Measurements from ENCODE around the gene SRPK2.

SRPK2 gene

DNA sequence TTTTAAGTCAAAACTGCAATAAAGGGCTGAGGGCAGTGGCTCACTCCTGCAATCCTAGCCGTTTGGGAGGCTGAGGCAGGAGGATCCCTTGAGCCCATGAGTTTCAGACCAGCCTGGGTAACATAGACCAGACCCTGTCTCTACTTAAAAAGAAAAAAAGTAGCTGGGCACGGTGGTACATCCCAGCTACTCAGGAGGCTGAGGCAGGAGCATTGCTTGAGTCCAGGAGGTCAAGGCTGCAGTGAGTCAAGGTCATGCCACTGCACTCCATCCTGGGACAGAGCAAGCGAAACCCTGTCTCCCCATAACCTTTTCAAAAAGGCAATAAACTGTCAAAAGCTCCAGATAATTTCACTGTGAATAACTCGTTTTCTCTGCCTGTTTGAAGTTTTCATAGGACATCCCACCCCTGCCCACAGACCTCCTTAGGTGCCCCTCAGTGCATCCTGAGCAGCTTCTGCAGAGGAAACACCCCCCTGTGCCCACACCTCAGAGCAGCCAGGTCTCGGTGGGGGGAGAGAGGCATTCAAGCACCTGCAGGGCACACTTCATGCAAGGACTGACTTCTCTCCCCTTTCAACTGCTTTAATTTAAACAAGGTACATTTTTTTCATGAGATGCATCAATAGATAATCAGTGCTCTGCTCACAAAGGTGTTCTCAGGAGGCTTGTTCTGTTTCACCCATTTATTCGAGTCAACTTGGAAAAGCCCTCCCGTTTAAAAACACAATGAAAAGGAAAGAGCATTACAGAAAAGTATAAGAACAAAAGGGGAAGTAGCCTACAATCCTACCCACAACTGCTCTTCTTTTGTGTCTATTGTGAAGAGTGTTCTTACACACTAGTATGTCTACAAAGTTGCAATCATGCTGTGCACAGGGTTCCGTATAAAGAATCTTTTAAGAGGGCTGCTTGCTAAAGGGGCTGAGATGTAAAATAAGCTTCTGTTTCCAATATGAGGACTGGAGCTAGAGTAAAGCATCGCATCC lies 269.8 kb downstream of the SRPK2 start:
- ATAC-seq (replicated peaks; ENCODE audit: extremely low read depth, poor library complexity, severe bottlenecking) (no peak), DNase-seq (ENCODE audit: low spot score in 2 of 2) (no peak)
- H3K36me3 Mint-ChIP-seq (ENCODE audit: insufficient read depth), result peaks cover 35% of the 10 kb centered on the region
- no peaks in the 10 kb centered on the region for H3K27me3 Mint-ChIP-seq
- H3K4me1 Mint-ChIP-seq, result peaks cover 19% of the 10 kb centered on the region
- peak overlapping the region; percentile 61 for H3K27ac Mint-ChIP-seq (ENCODE audit: low read depth)
- H3K9me3 Mint-ChIP-seq, result no peaks in the 10 kb centered on the region
- H3K4me3 Mint-ChIP-seq, result no peak overlapping the region

DNA sequence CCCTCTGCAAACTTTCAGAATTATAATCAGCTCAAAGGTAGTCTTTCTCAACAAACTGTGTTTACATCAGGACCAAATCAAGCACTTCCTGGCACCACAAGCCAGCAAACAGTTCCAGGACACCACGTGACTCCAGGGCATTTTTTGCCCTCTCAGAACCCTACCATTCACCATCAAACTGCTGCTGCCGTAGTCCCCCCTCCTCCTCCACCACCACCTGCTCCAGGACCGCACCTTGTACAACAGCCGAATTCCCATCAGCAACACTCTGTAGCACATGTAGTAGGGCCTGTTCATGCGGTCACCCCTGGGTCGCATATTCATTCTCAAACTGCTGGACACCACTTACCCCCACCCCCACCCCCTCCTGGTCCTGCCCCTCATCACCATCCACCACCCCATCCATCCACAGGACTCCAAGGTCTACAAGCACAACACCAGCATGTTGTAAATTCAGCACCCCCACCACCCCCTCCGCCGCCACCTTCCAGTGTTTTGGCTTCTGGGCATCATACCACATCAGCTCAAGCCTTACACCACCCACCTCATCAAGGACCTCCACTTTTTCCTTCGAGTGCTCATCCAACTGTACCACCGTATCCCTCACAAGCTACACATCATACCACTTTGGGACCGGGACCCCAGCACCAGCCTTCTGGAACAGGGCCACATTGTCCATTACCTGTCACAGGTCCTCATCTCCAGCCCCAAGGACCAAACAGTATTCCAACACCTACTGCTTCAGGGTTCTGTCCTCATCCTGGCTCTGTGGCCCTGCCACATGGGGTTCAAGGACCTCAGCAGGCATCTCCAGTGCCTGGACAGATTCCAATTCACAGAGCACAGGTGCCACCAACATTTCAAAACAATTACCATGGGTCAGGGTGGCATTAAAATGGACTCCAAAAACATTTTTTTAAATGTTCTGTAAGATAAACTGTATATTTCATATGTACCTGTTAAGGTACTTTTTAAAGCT lies 276.0 kb downstream of the SRPK2 start:
- Mint-ChIP-seq H3K9me3 (no peaks in the 10 kb centered on the region), H3K4me3 (no peak overlapping the region), H3K36me3 (ENCODE audit: insufficient read depth) (peaks cover 63% of the 10 kb centered on the region), H3K4me1 (peaks cover 5% of the 10 kb centered on the region), H3K27ac (ENCODE audit: low read depth) (peak overlapping the region; percentile 38), H3K27me3 (no peaks in the 10 kb centered on the region)
- DNase-seq (ENCODE audit: low spot score in 2 of 2), result no peak
- ATAC-seq (replicated peaks; ENCODE audit: extremely low read depth, poor library complexity, severe bottlenecking), result no peak

- H3K4me3 Mint-ChIP-seq, result no peak overlapping the region
- DNase-seq (ENCODE audit: low spot score in 2 of 2) (no peak), ATAC-seq (replicated peaks; ENCODE audit: extremely low read depth, poor library complexity, severe bottlenecking) (no peak)
- no peak overlapping the region for H3K27ac Mint-ChIP-seq (ENCODE audit: low read depth)
- H3K9me3 Mint-ChIP-seq, result no peaks in the 10 kb centered on the region
- H3K36me3 Mint-ChIP-seq (ENCODE audit: insufficient read depth), result peaks cover 81% of the 10 kb centered on the region
- peaks cover 12% of the 10 kb centered on the region for H3K4me1 Mint-ChIP-seq
- H3K27me3 Mint-ChIP-seq, result no peaks in the 10 kb centered on the region
Measured at GRCh38 chr7:105107458-105107857, 281.3 kb downstream of the SRPK2 start.

DNA sequence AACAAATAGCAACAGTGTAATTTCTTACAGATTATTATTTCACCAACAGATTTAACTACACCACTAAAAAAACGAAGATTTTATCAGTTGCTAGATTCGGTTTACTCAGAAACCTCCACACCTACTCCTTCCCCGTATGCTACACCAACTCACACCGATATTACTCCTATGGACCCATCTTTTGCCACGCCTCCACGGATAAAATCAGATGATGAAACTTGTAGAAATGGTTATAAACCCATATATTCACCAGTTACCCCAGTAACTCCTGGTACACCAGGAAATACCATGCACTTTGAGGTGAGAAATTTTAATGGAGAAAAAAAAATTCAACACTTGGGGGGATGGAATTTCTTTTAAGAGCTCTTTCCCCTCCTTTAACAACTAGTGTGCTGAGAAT lies 282.2 kb downstream of the SRPK2 start:
- no peaks in the 10 kb centered on the region for H3K9me3 Mint-ChIP-seq
- ATAC-seq (replicated peaks; ENCODE audit: extremely low read depth, poor library complexity, severe bottlenecking), result no peak
- H3K4me3 Mint-ChIP-seq, result no peak overlapping the region
- peaks cover 12% of the 10 kb centered on the region for H3K4me1 Mint-ChIP-seq
- H3K27me3 Mint-ChIP-seq, result no peaks in the 10 kb centered on the region
- H3K36me3 Mint-ChIP-seq (ENCODE audit: insufficient read depth), result peaks cover 76% of the 10 kb centered on the region
- H3K27ac Mint-ChIP-seq (ENCODE audit: low read depth), result peak overlapping the region; percentile 67
- no peak for DNase-seq (ENCODE audit: low spot score in 2 of 2)

DNA sequence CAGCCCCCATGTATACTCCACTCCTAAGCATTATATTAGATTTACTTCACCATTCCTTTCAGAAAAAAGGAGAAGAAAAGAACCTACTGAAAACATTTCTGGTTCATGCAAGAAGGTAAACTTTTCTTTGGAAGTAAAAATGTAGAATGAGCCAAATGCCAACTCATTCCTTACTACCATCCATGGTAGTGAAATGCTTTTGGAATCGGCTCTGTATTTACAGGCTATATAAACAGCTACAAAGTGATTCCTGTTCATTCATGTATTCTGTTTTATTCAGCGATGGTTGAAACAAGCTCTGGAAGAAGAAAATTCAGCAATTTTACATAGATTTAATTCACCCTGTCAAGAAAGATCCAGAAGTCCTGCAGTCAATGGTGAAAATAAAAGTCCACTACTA lies 283.1 kb downstream of the SRPK2 start:
- DNase-seq (ENCODE audit: low spot score in 2 of 2), result no peak
- H3K9me3 Mint-ChIP-seq, result no peaks in the 10 kb centered on the region
- no peak overlapping the region for H3K4me3 Mint-ChIP-seq
- peaks cover 12% of the 10 kb centered on the region for H3K4me1 Mint-ChIP-seq
- H3K27ac Mint-ChIP-seq (ENCODE audit: low read depth), result peak overlapping the region; percentile 67
- peaks cover 76% of the 10 kb centered on the region for H3K36me3 Mint-ChIP-seq (ENCODE audit: insufficient read depth)
- no peak for ATAC-seq (replicated peaks; ENCODE audit: extremely low read depth, poor library complexity, severe bottlenecking)
- H3K27me3 Mint-ChIP-seq, result no peaks in the 10 kb centered on the region

- H3K4me3 Mint-ChIP-seq, result no peak overlapping the region
- H3K27ac Mint-ChIP-seq (ENCODE audit: low read depth), result peak overlapping the region; percentile 53
- peaks cover 18% of the 10 kb centered on the region for H3K4me1 Mint-ChIP-seq
- peaks cover 75% of the 10 kb centered on the region for H3K36me3 Mint-ChIP-seq (ENCODE audit: insufficient read depth)
- no peak for ATAC-seq (replicated peaks; ENCODE audit: extremely low read depth, poor library complexity, severe bottlenecking)
- DNase-seq (ENCODE audit: low spot score in 2 of 2), result no peak
- no peaks in the 10 kb centered on the region for H3K27me3 Mint-ChIP-seq
- no peaks in the 10 kb centered on the region for H3K9me3 Mint-ChIP-seq
Measured at GRCh38 chr7:105102557-105103352, 286.0 kb downstream of the SRPK2 start.

DNA sequence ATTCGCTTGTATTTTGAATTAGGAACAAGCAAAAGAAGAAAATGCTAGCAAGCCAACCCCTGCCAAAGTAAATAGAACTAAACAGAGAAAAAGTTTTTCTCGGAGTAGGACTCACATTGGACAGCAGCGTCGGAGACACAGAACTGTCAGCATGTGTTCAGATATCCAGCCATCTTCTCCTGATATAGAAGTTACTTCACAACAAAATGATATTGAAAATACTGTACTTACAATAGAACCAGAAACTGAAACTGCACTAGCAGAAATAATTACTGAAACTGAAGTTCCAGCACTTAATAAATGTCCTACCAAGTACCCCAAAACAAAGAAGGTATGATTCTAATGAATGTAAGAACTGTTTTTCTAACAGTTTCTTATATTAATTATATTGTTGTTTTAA lies 286.9 kb downstream of the SRPK2 start:
- ATAC-seq (replicated peaks; ENCODE audit: extremely low read depth, poor library complexity, severe bottlenecking) (no peak), DNase-seq (ENCODE audit: low spot score in 2 of 2) (no peak)
- H3K4me1 Mint-ChIP-seq, result peaks cover 18% of the 10 kb centered on the region
- no peak overlapping the region for H3K4me3 Mint-ChIP-seq
- no peaks in the 10 kb centered on the region for H3K27me3 Mint-ChIP-seq
- no peaks in the 10 kb centered on the region for H3K9me3 Mint-ChIP-seq
- peaks cover 76% of the 10 kb centered on the region for H3K36me3 Mint-ChIP-seq (ENCODE audit: insufficient read depth)
- H3K27ac Mint-ChIP-seq (ENCODE audit: low read depth), result no peak overlapping the region

DNA sequence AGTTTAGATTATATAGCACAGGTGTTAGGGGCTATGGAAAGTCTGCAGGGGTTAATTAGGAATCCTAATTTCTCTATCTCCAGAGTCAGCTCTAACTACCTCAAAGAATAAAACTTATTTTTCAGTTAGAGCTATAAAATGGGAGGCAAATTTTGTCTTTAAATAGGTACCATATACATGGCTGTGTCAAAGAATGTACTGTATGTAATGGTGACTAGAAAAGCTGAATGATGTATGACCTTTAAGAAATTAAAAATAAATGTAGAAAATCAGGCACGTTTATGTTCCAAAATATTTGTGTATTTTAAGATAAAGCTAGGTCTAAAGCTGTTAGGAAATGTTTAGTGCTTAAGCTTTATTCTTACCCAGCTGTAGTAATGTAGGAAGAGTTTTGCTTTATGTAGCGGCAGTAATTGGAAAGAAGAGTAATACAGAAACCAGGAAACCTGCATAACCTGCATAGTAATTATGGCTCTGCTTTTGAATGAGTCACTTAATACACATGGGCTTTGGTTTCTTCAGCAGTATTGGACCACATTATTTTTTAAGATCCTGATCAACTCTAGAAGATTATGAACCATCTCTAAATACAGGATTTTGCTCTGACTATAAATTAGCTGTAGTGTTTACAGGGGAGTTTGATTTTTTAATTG lies 289.7 kb downstream of the SRPK2 start:
- Mint-ChIP-seq H3K9me3 (no peaks in the 10 kb centered on the region), H3K27me3 (no peaks in the 10 kb centered on the region), H3K36me3 (ENCODE audit: insufficient read depth) (peaks cover 60% of the 10 kb centered on the region), H3K4me3 (no peak overlapping the region), H3K27ac (ENCODE audit: low read depth) (peak overlapping the region; percentile 88), H3K4me1 (peaks cover 23% of the 10 kb centered on the region)
- ATAC-seq (replicated peaks; ENCODE audit: extremely low read depth, poor library complexity, severe bottlenecking), result no peak
- no peak for DNase-seq (ENCODE audit: low spot score in 2 of 2)

DNA sequence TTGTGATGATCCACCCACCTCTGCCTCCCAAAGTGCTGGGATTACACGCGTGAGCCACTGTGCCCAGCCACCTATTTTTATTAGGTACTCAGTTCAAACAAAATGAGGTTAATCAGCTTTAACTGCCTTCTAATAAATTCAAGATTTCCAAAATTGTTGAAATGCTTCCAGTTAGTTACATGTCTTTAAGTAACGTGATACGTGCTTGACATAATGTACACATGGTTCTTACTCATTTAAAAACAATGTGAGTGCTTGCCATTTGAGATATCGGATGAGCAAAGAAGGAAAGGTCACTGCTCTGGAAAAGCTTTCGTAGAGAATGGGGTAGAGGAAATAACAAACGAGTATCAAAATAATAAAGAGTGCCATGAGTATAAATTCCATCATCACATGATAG lies 291.1 kb downstream of the SRPK2 start:
- ATAC-seq (replicated peaks; ENCODE audit: extremely low read depth, poor library complexity, severe bottlenecking) (no peak), DNase-seq (ENCODE audit: low spot score in 2 of 2) (no peak)
- Mint-ChIP-seq H3K27ac (ENCODE audit: low read depth) (peak overlapping the region; percentile 4), H3K9me3 (no peaks in the 10 kb centered on the region), H3K4me3 (no peak overlapping the region), H3K4me1 (peaks cover 16% of the 10 kb centered on the region), H3K36me3 (ENCODE audit: insufficient read depth) (peaks cover 56% of the 10 kb centered on the region), H3K27me3 (no peaks in the 10 kb centered on the region)

- Mint-ChIP-seq H3K36me3 (ENCODE audit: insufficient read depth) (peaks cover 57% of the 10 kb centered on the region), H3K27me3 (no peaks in the 10 kb centered on the region), H3K27ac (ENCODE audit: low read depth) (no peak overlapping the region), H3K9me3 (no peaks in the 10 kb centered on the region), H3K4me3 (no peak overlapping the region), H3K4me1 (peaks cover 16% of the 10 kb centered on the region)
- DNase-seq (ENCODE audit: low spot score in 2 of 2) (no peak), ATAC-seq (replicated peaks; ENCODE audit: extremely low read depth, poor library complexity, severe bottlenecking) (no peak)
Measured at GRCh38 chr7:105096306-105096705, 292.4 kb downstream of the SRPK2 start.

GRCh38 chr7:105094966-105095365 lies 293.8 kb downstream of the SRPK2 start:
- no peaks in the 10 kb centered on the region for H3K27me3 Mint-ChIP-seq
- ATAC-seq (replicated peaks; ENCODE audit: extremely low read depth, poor library complexity, severe bottlenecking), result no peak
- peaks cover 51% of the 10 kb centered on the region for H3K36me3 Mint-ChIP-seq (ENCODE audit: insufficient read depth)
- no peak overlapping the region for H3K4me3 Mint-ChIP-seq
- peaks cover 16% of the 10 kb centered on the region for H3K4me1 Mint-ChIP-seq
- H3K9me3 Mint-ChIP-seq, result no peaks in the 10 kb centered on the region
- DNase-seq (ENCODE audit: low spot score in 2 of 2), result no peak
- H3K27ac Mint-ChIP-seq (ENCODE audit: low read depth), result peak overlapping the region; percentile 44
